ENCODE measurements around the gene NACC2. TPM values are rescaled to one million over a fixed set of nuclear protein-coding genes. Genes with fewer than 3 reads are reported as not detected.
A peak's percentile ranks its signal among the peaks of the same experiment; 100 is the strongest.

The NACC2 gene
- total RNA-seq, 6 experiments from 2014 or later: 10.9 to 25.8 (median 13.8) TPM

DNA sequence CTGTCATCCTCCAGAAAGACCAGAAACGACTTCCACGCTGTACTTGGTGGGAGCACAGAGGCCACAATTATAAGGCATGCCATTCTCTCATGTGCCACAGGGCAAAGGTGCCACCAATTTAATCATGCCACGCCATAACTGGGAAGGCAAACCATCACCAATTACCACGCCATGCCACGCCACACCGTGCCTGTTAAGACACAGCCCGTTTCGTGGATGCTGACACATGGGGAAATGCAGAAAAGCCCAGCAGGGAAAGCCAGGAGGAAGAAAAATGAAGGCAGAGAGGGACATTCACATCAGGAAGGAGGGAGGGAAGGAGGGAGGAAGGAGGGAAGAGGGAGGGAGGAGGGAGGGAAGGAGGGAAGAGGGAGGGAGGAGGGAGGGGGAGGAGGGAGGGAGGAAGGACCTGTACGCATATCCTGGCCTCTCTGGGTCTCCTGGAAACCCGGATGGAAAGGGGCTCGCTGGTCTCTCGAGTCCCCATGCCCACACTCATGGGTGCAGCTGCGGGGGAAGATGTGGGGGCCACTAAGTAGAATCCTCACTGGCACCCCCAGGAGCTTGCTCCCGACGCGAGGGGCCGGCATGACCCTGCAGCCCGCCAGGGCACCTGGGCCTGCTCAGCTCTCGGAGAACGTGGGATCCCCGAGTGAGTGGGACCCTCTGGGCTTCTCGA lies 72.2 kb downstream of the NACC2 start:
- TF ChIP-seq, protein P1, sequence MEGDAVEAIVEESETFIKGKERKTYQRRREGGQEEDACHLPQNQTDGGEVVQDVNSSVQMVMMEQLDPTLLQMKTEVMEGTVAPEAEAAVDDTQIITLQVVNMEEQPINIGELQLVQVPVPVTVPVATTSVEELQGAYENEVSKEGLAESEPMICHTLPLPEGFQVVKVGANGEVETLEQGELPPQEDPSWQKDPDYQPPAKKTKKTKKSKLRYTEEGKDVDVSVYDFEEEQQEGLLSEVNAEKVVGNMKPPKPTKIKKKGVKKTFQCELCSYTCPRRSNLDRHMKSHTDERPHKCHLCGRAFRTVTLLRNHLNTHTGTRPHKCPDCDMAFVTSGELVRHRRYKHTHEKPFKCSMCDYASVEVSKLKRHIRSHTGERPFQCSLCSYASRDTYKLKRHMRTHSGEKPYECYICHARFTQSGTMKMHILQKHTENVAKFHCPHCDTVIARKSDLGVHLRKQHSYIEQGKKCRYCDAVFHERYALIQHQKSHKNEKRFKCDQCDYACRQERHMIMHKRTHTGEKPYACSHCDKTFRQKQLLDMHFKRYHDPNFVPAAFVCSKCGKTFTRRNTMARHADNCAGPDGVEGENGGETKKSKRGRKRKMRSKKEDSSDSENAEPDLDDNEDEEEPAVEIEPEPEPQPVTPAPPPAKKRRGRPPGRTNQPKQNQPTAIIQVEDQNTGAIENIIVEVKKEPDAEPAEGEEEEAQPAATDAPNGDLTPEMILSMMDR (IDR thresholded peaks at IDR 0.05): no peak
- no peak for TF ChIP-seq POLR2A (IDR thresholded peaks at IDR 0.05)
- no peaks in the 10 kb centered on the region for H3K36me3 ChIP-seq
- H3K4me1 ChIP-seq: peaks cover 0 to 3% (median 0%) of the 10 kb centered on the region in 4 donors
- ATAC-seq (no peak), DNase-seq (peak in 1 of 3 donors; percentile 43)
- 90% methylated on average over 6 of the region's 22 CpGs for WGBS (ENCODE audit: insufficient coverage, low coverage, low lambda C conversion rate, missing lambda C conversion rate)
- H3K27ac ChIP-seq: no peak overlapping the region
- no peaks in the 10 kb centered on the region for H3K9me3 ChIP-seq
- H3K4me3 ChIP-seq: no peak overlapping the region
- H3K27me3 ChIP-seq: no peaks in the 10 kb centered on the region
- intact Hi-C loops (cut with DNase I): no loop called here

DNA sequence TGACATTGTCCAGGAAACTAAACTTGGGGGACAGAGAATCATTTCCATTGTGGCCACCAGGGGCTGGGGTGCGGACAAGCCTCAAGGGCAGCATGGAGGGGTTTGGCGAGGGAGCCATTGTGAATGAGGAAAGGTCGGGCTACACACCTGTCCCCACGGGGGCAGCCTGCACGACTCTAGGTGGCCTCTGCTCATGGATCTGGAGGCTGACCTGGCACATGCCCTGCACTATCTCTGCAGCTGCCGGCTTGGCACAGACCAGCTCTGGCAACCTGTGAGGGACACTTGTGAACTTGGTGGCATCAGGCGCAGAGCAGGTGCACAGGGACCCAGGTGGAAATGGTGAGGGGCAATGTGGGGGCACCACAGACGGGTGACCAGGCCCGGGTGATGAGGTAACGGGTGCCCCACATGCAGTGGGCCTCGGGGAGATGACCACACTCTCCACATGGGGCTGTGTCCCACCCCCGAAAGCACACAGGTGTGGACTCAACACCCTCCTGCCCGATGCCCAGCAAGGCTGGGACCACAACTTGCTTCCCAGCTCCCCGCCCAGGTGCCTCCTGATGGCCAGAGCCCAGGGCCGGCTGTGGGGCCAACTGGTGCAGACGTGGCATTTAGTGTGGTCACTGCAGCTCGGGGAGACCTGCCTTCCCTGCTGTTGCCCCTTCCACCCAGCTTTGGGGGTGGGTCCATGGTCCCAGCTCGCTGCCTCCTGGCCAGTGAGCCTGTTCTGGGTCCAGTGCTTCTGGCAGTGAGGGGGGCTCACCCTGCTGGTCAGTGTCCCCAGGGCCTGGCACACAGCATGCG lies 73.0 kb downstream of the NACC2 start:
- Histone ChIP-seq H3K9me3 (no peaks in the 10 kb centered on the region), H3K4me1 (peaks cover 0 to 3% (median 0%) of the 10 kb centered on the region in 4 donors), H3K36me3 (no peaks in the 10 kb centered on the region), H3K27ac (no peak overlapping the region), H3K4me3 (no peak overlapping the region), H3K27me3 (no peaks in the 10 kb centered on the region)
- WGBS (ENCODE audit: insufficient coverage, low coverage, low lambda C conversion rate, missing lambda C conversion rate): 42% methylated on average over 7 of the region's 19 CpGs
- TF ChIP-seq, protein P1 (IDR thresholded peaks at IDR 0.05): no peak
- no peak for TF ChIP-seq POLR2A (IDR thresholded peaks at IDR 0.05)
- peak; percentile 28 to 74 (median 50) for ATAC-seq
- intact Hi-C loops (cut with DNase I): no loop called here
- DNase-seq: peak; percentile 39 to 61 (median 55)

DNA sequence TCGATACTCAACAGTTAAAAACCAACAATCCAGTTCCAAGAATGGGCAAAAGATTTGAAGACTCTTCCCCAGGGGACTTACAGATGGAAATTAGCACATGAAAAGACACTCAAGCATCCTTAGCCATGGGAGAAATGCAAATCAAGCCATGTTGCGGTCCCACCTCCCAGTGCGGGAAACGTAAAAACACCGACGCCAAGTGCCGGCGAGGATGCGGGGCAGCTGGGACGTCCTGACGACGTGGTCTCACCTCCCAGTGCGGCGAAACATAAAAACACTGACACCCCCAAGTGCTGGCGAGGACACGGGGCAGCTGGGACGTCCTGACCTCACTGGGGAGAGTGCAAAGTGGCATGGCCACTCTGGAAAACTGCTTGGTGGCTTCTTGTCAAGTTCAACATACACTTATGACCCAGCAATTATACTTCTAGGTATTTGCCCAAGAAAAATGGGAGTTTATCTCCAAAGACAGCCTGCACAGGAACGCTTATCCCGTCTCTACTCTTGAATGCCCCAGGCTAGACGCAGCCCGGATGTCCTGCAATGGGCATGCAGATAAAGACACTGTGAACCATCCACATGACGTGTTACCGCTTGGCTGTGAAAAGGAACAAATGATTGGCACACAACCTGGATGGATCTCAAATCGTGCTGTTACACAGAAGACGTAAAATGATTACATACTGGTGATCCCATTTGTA lies 73.8 kb downstream of the NACC2 start:
- Histone ChIP-seq H3K4me3 (no peak overlapping the region), H3K9me3 (no peaks in the 10 kb centered on the region), H3K4me1 (peaks cover 0 to 3% (median 0%) of the 10 kb centered on the region in 4 donors), H3K36me3 (no peaks in the 10 kb centered on the region), H3K27me3 (no peaks in the 10 kb centered on the region), H3K27ac (no peak overlapping the region)
- 69% methylated on average over 11 of the region's 25 CpGs for WGBS (ENCODE audit: insufficient coverage, low coverage, low lambda C conversion rate, missing lambda C conversion rate)
- ATAC-seq: no peak
- intact Hi-C loops (cut with DNase I): no loop called here
- TF ChIP-seq, protein P1 (IDR thresholded peaks at IDR 0.05): no peak
- no peak for TF ChIP-seq POLR2A (IDR thresholded peaks at IDR 0.05)
- peak in 1 of 3 donors; percentile 28 for DNase-seq

DNA sequence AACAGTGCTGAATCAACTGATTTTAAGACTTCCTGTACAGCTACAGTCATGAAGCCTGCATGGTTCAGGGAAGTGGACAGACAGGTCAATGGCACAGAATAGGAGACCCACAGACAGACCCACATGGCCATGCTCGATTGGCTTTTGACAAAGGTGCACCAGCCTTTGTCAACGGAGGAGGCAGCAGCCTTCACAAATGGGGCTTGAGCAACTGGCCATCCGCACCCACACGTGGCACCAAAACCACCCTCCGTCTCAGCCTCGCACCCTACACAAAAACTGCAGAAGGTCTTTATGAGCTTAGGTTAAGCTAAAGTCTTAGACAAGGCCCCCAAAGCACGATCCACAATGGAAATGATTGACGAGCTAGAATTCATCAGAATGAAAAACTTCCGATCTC lies 74.4 kb downstream of the NACC2 start:
- 87% methylated on average over 3 of the region's 9 CpGs for WGBS (ENCODE audit: insufficient coverage, low coverage, low lambda C conversion rate, missing lambda C conversion rate)
- Histone ChIP-seq H3K4me3 (no peak overlapping the region), H3K36me3 (no peaks in the 10 kb centered on the region), H3K27me3 (no peaks in the 10 kb centered on the region), H3K27ac (no peak overlapping the region), H3K9me3 (no peaks in the 10 kb centered on the region), H3K4me1 (peaks cover 0 to 3% (median 0%) of the 10 kb centered on the region in 4 donors)
- ATAC-seq (no peak), DNase-seq (no peak)
- TF ChIP-seq, protein P1 (IDR thresholded peaks at IDR 0.05): no peak
- TF ChIP-seq POLR2A (IDR thresholded peaks at IDR 0.05): no peak
- intact Hi-C loops (cut with DNase I): no loop called here

All from right lobe of liver (tissue), 6 donors.